PFSK-1 (cell line): ENCODE measurements around the gene FGA.
A peak's percentile ranks its signal among the peaks of the same experiment; 100 is the strongest.

Experiments used
- FOXP2 ChIP-seq: optimal IDR thresholded peaks from 2 replicates; pipeline ENCODE3; 2011; ENCODE audit warnings: borderline replicate concordance, control low read depth, inconsistent platforms; ENCODE audit not compliant: insufficient read depth; ENCODE audit errors: extremely low read length, extremely low read depth
- POLR2AphosphoS5 ChIP-seq: IDR thresholded peaks from 2 replicates; pipeline ENCODE4 v1.6.1; 2012; ENCODE audit warnings: low read depth, mild to moderate bottlenecking, control low read depth, low read length, moderate library complexity
- REST ChIP-seq, 2 experiments: IDR thresholded peaks; 2 replicates each; pipeline versions ENCODE4 v1.6.1 to v1.8.0; 2011 to 2012; ENCODE audit warnings: low read depth in 2 of 2, low read length in 2 of 2, control low read depth in 1 of 2, inconsistent platforms in 1 of 2, mild to moderate bottlenecking in 1 of 2, moderate library complexity in 1 of 2; ENCODE audit not compliant: insufficient read depth in 1 of 2
- SIN3A ChIP-seq: IDR thresholded peaks from 2 replicates; pipeline ENCODE4 v1.6.1; 2012; ENCODE audit warnings: mild to moderate bottlenecking, low read length, moderate library complexity, borderline replicate concordance; ENCODE audit not compliant: insufficient read depth
- TAF1 ChIP-seq: IDR thresholded peaks from 2 replicates; pipeline ENCODE4 v1.6.1; 2012; ENCODE audit warnings: low read length, control low read depth, borderline replicate concordance; ENCODE audit not compliant: insufficient read depth

The FGA gene

GRCh38 chr4:154551872-154552686, 38.5 kb downstream of the FGA start:
- no peak for TF ChIP-seq POLR2AphosphoS5
- no peak for TF ChIP-seq TAF1
- TF ChIP-seq FOXP2 = no peak
- TF ChIP-seq REST (IDR thresholded peaks at IDR 0.05; ENCODE audit: insufficient read depth in 1 of 2, low read depth in 2 of 2, low read length in 2 of 2) = no peak
- no peak for TF ChIP-seq SIN3A

GRCh38 chr4:154549894-154550790, 40.4 kb downstream of the FGA start, which contains the start of gene PLRG1:
Gene PLRG1 (minus strand): TSS chr4:154550400. CDS start chr4:154550308, 92 bp downstream.
- TF ChIP-seq TAF1 (peak; percentile 84; the same call in 1 of the 2 replicates), SIN3A (0 out of 2 replicates have a peak, but pooled peaks have one; percentile 27), REST (IDR thresholded peaks at IDR 0.05; ENCODE audit: insufficient read depth in 1 of 2, low read depth in 2 of 2, low read length in 2 of 2) (no peak), POLR2AphosphoS5 (peak; percentile 92)

GRCh38 chr4:154545689-154546088, 44.9 kb downstream of the FGA start:
- TF ChIP-seq REST (IDR thresholded peaks at IDR 0.05; ENCODE audit: insufficient read depth in 1 of 2, low read depth in 2 of 2, low read length in 2 of 2) (no peak), FOXP2 (no peak), TAF1 (no peak), SIN3A (no peak), POLR2AphosphoS5 (no peak)

GRCh38 chr4:154542271-154542879, 48.2 kb downstream of the FGA start:
- TF ChIP-seq FOXP2 = no peak
